GM12872 (cell line): ENCODE results near the gene GNG14.

ENCODE experiments used
- CTCF ChIP-seq: IDR thresholded peaks from 3 replicates; pipeline ENCODE4 v1.5.1; 2011; ENCODE audit warnings: low read depth, mild to moderate bottlenecking, low read length, moderate library complexity; ENCODE audit not compliant: insufficient read depth

Gene GNG14

GRCh38 chr19:12705169-12705568, 17.4 kb downstream of the GNG14 start:
- TF ChIP-seq CTCF = no peak

DNA sequence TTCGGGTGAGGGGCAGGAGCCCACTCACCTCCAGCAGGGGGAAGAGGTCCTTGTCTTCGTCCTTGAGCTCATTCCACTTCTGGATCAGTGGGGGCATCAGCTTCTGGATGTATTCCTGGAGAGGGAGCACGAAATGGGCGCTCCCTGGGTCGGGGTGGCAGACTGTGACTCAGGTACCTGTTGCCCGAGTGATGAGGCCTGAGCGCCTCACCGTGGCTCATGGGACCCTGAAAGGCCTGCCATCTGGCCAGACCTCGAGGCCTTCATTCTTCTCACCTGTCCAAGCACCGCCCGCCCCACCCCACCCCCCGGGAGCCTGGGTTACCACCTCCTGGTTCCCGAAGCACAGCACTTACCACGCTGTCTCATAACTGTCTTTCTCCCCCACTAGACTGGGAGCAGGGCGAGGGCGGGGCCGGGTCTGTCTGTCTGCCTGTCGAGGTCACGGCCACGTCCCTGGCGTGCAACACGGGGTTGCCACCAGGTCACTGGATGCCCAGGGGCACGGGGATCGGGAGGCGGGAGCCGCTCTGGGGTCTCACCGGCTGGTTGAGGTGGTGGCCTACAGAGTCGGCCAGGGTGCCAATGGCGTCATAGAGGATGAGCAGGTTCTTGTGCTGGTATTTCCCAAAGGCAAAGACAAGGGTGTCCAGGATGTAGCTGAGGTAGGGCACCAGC, 18.0 kb downstream of the GNG14 start:
- no peak for TF ChIP-seq CTCF

DNA sequence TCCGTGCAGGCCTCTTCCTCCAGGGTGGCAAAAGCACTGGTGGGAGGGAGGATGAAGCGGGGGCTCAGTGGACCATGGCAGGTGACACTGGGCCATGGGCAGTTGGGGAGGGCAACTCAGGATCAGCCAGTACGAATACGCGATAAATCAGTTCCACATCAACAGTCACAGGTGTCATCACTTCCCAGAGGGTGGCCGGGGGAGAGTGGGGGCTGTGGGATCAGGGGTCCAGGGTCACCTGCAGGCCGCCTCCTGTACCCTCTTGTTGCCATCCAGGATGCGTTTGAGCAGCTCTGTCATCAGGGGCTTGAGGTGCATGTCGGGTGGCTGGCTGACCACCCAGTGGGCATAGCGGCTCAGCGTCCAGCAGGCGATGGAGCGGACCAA, 18.5 kb downstream of the GNG14 start:
- TF ChIP-seq CTCF = no peak

DNA sequence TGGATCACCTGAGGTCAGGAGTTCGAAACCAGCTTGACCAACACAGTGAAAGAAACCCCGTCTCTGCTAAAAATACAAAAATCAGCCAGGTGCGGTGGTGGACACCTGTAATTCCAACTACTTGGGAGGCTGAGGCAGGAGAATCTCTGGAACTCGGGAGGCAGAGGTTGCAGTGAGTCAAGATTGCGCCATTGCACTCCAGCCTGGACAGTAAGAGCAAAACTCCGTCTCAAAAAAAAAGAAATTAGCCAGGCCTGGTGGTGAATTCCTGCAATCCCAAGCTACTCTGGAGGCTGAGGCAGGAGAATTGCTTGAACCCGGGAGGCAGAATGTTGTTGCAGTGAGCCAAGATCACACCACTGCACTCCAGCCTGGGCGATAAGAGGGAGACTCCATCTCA, 20.8 kb downstream of the GNG14 start:
- no peak for TF ChIP-seq CTCF

DNA sequence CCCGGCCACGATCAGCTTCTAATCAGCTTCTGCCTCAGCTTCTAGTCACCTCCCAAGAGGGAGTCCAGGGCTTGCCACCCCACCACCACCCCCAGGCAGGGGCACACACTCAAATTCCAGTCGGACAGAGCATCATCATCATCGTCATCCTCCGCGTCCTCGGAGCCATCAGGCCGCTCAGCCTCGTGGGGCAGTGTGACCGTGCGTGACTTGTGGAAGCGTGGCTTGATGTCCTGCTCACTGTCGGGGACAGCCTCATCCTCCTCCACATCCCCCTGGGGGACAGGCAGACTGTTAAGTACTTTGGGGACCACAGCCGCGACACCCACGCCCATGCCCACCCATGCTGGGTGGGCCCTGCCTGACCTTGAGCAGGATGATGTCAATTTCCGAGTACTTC, 23.4 kb downstream of the GNG14 start:
- no peak for TF ChIP-seq CTCF

- TF ChIP-seq CTCF = no peak
Observed at GRCh38 chr19:12715102-12715501, 27.3 kb downstream of the GNG14 start.

GRCh38 chr19:12715929-12716328, 28.1 kb downstream of the GNG14 start:
- TF ChIP-seq CTCF = no peak
